Measurements from ENCODE around the gene PILRA.
"Not testable (repeated sequence)": the region's sequence is repeated elsewhere in the genome, so short reads cannot be mapped to it uniquely, and the experiment has no call there.

The PILRA gene

GRCh38 chr7:100357131-100357561, 16.1 kb upstream of the PILRA start:
- DNase-seq (ENCODE audit: low read depth in 2 of 2, low spot score in 1 of 2), result no peak

DNA sequence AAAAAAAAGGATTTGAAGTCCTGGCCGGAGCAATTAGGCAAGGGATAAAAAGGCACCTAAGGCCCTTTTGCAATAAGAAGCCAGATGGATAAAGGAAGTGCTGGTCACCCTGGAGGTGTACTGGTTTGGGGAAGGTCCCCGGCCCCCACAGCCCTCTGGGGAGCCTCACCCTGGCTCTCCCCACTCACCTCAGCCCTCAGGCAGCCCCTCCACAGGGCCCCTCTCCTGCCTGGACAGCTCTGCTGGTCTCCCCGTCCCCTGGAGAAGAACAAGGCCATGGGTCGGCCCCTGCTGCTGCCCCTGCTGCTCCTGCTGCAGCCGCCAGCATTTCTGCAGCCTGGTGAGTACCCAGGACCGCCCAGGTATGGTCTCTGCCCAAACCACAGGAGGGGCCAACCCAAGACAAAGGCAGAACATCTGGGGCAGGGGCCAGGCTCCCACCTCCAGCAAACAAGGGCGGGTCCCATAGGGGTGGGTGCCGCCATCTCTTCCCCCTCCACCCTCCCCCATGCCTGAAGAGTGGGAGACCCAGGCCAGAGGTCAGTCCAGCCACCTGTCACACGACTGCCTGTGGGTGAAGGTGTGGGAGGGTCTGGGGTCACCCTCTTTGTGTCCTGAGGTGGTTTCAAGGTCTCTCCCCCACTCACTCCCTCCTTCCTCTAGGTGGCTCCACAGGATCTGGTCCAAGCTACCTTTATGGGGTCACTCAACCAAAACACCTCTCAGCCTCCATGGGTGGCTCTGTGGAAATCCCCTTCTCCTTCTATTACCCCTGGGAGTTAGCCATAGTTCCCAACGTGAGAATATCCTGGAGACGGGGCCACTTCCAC, 15.0 kb upstream of the PILRA start, which contains the start of gene PILRB:
Gene PILRB (plus strand): TSS at position 91 of the 830 bp plus-strand sequence. CDS start 186 bp downstream, at position 277.
- DNase-seq (ENCODE audit: low read depth in 2 of 2, low spot score in 1 of 2), result no peak

DNA sequence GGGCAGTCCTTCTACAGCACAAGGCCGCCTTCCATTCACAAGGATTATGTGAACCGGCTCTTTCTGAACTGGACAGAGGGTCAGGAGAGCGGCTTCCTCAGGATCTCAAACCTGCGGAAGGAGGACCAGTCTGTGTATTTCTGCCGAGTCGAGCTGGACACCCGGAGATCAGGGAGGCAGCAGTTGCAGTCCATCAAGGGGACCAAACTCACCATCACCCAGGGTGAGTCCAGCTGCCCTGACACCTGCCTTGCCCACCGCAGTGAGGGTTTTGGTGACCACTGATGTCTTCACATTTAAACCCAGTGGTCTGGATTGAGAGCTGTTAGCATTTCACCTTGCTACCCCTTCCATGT, 14.5 kb upstream of the PILRA start:
- no peak for DNase-seq (ENCODE audit: low read depth in 2 of 2, low spot score in 1 of 2)

GRCh38 chr7:100360135-100360854, 13.0 kb upstream of the PILRA start:
- no peak for DNase-seq (ENCODE audit: low read depth in 2 of 2, low spot score in 1 of 2)

GRCh38 chr7:100363098-100363497, 10.2 kb upstream of the PILRA start:
- DNase-seq (ENCODE audit: low read depth in 2 of 2, low spot score in 1 of 2), result no peak

GRCh38 chr7:100363797-100364196, 9.5 kb upstream of the PILRA start:
- DNase-seq (ENCODE audit: low read depth in 2 of 2, low spot score in 1 of 2), result not testable (repeated sequence)

DNA sequence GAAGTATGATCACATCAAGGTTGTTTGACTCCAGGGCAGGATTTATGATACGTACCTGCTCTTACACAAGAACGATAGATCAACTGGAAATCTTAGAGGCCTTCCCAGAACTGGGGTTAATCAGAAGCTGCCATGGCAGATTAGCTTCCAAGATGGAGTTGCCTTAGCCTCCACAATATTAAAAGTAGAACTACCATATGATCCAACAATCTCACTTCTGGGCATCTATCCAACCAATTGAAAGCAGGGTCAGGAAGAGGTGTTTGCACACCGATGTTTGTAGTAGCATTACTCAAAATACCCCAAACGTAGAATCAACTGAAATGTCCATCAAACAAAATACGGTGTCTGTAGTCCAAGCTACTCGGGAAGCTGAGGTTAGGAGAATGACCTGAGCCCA, 8.8 kb upstream of the PILRA start:
- no peak for DNase-seq (ENCODE audit: low read depth in 2 of 2, low spot score in 1 of 2)

DNA sequence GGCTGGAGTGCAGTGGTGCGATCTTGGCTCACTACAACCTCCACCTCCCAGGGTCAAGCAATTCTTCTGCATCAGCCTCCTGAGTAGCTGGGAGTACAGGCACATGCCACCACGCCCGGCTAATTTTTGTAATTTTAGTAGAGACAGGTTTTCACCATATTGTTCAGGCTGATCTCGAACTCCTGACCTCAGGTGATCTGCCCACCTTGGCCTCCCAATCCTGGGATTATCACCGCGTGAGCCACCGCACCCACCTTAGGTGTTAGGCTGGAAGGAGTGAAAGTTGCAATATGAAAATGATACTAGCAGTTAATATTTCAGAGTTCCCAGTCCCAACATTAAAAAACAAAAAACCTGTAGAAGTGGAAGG, 7.3 kb upstream of the PILRA start:
- DNase-seq (ENCODE audit: low read depth in 2 of 2, low spot score in 1 of 2), result not testable (repeated sequence)

DNA sequence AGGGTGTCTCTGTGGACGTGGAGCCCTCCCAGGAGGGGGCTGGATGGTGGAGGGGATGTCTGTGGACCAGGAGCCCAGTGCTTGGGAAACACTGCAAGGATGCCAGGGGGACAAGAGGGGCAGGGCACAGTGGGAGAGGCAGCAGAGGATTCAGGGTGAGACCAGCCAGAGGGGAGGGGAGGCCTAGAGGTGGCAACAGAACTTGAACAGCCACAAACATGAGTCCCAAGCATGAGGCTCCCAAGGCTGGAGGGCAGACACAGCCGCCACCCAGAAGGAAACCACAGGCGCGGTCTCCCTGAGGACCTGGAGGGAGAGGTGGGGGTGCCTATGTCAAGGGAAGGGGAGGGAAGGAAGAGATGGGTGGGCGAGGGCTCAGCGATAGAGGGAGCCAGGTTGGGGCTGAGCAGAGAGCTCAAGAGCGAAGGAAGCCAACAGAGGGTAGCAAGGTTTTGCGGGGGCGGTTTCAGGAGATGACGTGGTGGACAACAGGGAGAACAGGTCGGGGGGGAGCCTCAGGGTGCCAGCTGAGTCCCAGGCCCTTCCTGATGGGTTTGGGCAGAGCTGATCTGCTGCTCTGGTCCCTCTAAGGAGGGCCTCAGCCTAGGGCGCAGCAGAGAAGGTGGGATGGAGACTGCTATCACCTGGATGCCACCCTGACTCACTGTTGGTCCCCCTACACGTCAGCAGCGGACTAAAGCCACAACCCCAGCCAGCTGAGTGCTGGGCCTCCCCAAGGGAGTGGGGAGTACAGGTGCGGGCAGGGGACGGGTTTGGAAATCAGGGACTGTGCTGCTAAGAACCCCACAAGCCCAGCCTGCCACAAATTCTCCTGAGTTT, 6.7 kb upstream of the PILRA start:
- no peak for DNase-seq (ENCODE audit: low read depth in 2 of 2, low spot score in 1 of 2)

- DNase-seq (ENCODE audit: low read depth in 2 of 2, low spot score in 1 of 2), result no peak
Observed at GRCh38 chr7:100367251-100367620, 6.1 kb upstream of the PILRA start.

- DNase-seq (ENCODE audit: low read depth in 2 of 2, low spot score in 1 of 2), result no peak
Observed at GRCh38 chr7:100367676-100368613, 5.3 kb upstream of the PILRA start.

GRCh38 chr7:100369105-100369504, 4.2 kb upstream of the PILRA start:
- peak in 1 of 2 donors; percentile 18 for DNase-seq (ENCODE audit: low read depth in 2 of 2, low spot score in 1 of 2)

GRCh38 chr7:100370303-100370702, 3.0 kb upstream of the PILRA start:
- DNase-seq (ENCODE audit: low read depth in 2 of 2, low spot score in 1 of 2), result no peak

DNA sequence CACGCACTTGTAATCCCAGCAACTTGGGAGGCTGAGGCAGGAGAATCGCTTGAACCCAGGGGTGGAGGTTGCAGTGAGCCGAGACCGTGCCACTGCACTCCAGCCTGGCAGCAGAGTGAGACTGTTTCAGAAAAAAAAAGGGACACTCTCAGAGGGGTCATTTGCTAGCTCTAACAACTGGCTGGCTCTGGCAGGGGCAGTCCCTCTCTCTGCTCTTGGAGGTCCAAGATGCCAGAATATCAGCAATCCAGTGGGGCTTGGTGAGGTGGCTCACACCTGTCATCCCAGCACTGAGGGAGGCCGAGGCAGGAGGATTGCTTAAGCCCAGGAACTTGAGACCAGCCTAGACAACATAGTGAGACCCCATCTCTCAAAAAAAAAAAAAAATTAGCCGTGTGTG, 2.5 kb upstream of the PILRA start:
- DNase-seq (ENCODE audit: low read depth in 2 of 2, low spot score in 1 of 2), result no peak

DNA sequence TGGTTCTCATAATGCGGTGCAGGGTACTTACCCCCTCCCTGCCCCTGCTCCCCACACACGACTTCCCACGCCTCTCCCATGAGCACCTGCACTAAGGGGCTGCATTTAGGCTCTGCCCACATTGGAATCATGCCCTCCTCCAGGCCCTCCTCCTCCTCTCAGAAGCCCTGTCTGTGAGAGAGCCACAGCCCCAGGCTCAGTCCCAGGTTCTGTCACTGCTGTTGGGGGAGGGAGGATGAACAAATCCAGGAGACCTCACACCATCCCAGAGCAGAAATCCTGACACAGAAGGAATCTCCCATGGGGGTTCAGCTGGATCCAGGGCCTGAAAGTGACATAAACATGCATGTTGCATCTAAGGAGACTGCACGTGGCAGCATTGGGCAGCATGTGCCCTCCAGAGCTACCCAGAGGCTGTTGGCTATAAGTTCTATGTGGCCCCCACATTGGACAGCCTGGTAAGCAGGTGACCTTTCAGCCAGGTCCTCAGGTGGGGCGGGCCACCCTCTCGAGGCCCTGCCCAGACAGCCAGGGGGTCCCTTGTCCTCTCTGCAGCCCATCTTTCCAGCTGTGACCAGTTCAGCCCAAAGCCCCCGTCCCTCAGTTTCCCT, 1.6 kb upstream of the PILRA start:
- DNase-seq (ENCODE audit: low read depth in 2 of 2, low spot score in 1 of 2), result no peak

DNA sequence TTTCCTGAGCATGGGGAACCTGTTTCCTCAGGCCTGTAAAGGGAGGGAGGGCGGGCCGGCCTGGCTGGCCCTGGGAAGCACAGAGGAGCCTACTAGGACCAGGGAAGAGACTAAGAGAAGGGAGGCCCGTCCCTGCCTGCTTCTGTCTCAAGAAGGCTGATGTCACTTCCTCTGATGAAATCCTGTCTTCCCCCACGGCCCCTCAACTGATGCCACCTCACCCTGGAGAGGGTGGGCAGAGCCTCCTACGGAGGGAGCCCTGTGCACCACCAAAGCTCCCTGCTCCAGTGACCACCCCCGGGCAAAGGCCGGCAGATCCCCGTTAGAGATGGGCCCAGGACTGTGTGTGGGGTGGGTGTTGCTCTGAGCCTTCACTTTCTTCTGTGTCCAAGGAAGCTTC, 1.0 kb upstream of the PILRA start:
- DNase-seq (ENCODE audit: low read depth in 2 of 2, low spot score in 1 of 2), result no peak

DNA sequence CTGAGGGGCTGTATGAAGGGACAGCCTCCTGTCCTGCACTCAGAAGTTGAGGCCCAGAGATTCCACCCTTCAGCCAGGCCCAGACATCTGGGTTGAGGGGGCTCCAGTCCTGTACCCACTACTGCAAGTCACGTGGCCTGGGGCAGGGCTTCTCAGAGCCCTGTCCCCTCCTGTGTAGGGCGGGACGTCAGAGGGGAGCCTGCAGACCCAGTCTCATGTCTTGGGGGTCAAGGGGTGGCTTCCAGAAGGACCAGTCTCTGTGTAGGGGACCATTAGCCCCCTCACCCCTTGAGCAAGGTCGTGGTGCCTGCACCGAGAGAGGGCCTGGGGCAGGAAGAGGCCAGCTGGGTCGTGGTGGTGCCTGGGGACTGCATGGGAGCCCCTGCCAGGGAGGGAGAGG, 593 bp upstream of the PILRA start:
- DNase-seq (ENCODE audit: low read depth in 2 of 2, low spot score in 1 of 2), result no peak

- DNase-seq (ENCODE audit: low read depth in 2 of 2, low spot score in 1 of 2), result not testable (repeated sequence)
Observed at GRCh38 chr7:100373870-100374598, 747 bp downstream of the PILRA start.

DNA sequence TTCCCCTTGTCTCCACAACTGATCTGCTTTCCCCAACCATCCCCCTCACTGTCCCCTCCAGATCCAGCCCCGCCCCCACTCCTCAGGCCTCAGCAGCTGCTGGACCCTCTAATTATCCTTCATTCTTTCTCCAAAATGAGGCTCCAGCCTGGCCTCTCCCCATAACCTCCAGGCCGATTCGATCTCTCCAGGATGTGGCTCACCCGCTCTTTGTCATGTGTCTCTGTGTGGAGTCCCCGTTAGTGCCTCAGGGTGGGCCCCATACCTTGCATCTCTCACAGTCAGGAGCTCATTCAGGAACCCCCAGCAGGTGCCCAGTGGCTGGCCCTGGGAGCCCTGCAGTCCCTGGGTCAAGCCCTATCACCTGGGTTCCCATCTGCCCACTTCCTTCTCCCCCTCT, 1.3 kb downstream of the PILRA start:
- DNase-seq (ENCODE audit: low read depth in 2 of 2, low spot score in 1 of 2), result no peak

Data from stimulated activated CD8-positive, alpha-beta memory T cell treated with anti-CD3 and anti-CD28 coated beads, Interleukin-4, amount 100 ng/mL, for 1 hour (primary cell).